SK-N-MC (cell line): ENCODE results near the gene ZWILCH.

Source experiments
- EZH2 ChIP-seq: fragments of 200-600 bp; sonication (generic); IDR thresholded peaks from one replicate; pipeline ENCODE4 v1.6.1; 2017; ENCODE audit warnings: antibody characterized with exemption
- FOXP2 ChIP-seq: optimal IDR thresholded peaks from 2 replicates; pipeline ENCODE3; 2011; ENCODE audit warnings: mild to moderate bottlenecking, moderate library complexity; ENCODE audit not compliant: insufficient read depth; ENCODE audit errors: extremely low read length, control extremely low read depth
- POLR2AphosphoS5 ChIP-seq: IDR thresholded peaks from 2 replicates; pipeline ENCODE4 v1.6.1; 2012; ENCODE audit warnings: mild to moderate bottlenecking, low read depth, low read length, borderline replicate concordance

DNA sequence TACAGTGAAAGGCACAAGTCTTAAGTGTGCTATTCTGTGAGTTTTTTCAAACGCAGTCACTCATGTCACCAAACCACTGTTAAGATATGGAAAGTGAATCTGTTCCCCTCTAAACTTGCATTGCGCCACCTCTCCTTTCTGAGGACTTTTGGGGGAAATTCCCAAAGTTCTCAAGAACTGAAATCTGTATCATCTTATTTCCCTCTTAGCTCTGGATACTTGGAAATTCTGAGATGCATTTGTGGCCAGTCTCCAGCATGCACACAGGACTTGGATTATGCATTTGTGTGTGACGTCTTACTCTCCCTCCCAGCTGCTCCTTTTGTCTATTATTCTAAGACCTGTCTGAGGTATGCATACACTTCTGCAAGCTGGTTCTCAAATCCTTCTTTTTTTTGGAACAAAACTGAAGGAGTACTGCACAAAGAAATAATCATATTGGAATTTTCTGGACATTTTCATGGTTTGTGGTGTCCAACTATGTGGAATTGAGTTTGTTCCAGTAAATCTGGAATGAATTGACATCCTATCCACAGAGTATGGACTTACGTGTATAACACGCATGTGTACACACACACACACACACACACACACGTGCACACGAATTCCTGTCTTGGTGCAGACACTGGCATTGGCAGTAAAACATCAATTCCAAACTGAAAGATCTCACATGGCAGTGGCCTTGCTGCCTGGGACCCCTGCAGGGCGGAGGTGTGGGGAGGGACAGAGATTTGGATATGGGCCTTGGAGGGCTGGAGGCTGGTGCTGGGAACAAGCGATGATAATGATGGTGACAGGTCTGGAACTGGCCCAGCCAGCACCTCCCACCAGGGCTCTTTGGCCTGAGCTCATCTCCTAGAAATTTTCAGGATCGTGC, 68.8 kb downstream of the ZWILCH start:
- TF ChIP-seq POLR2AphosphoS5 (no peak), EZH2 (no peak), FOXP2 (no peak)
